ENCODE results near the gene SNHG17. TPM values are rescaled to one million over a fixed set of nuclear protein-coding genes. Genes with fewer than 3 reads are reported as not detected.

The SNHG17 gene
- total and polyA plus RNA-seq, 2 of the 4 experiments (the other 2 are of a cell fraction) = 5.4 to 38.2 TPM

DNA sequence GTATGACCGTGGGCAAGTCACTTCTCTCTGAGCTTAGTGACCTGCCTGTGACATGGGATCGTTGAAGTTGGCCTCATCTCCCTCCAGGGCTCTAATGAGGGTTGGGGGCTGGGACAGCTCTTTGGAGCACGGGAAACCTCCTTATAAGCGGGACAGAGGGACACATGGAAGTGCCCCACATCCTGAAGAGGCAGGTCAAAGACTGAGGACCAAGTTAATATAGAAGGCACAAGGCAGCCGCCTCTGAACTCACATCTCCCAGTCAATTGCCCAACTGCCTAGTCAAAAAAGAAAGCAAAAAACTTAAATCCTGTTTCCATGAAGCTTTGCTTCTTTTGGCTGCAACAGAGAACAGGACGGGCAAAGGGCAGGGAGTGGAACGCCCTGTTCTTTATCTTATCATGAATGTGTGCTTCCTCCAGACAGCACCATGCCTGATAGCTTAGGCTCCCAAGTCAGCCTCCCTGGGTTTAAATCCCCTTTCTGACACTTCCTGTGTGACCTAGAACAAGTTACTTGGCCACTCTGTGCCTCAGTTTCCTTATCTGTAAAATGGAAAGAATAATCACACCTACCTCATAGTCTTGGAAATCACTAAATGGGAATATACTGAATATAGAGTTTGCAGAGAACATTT, 61.8 kb downstream of the SNHG17 start:
- no TSS peak for BruUV-seq (replicated peaks)
- no peak overlapping the region for H3K4me2 ChIP-seq (ENCODE audit: low read depth, low read length)
- no peak overlapping the region for H3K18ac ChIP-seq (ENCODE audit: low read depth, low read length)
- no peak overlapping the region for H2BK15ac ChIP-seq (ENCODE audit: low read depth, low read length)
- DNase-seq (no peak), ATAC-seq (ENCODE audit: low read depth) (no peak)
- peaks cover 48% of the 10 kb centered on the region for H3K27me3 ChIP-seq (ENCODE audit: control insufficient read depth, insufficient read depth, low read length)
- H2AK5ac ChIP-seq (ENCODE audit: low read depth, low read length) = no peak overlapping the region
- no peak overlapping the region for H3K56ac ChIP-seq (ENCODE audit: extremely low read depth, insufficient read depth, low read length)
- no peak overlapping the region for H3K14ac ChIP-seq (replicated peaks; ENCODE audit: low read depth, low read length)
- no peaks in the 10 kb centered on the region for H3K36me3 ChIP-seq (ENCODE audit: control insufficient read depth, insufficient read depth, low read length)
- H2BK120ac ChIP-seq (ENCODE audit: low read depth, low read length) = no peak overlapping the region
- no peaks in the 10 kb centered on the region for H4K20me1 ChIP-seq (ENCODE audit: insufficient read depth, low read length)
- H3K4me3 ChIP-seq (ENCODE audit: insufficient read depth, low read depth, low read length) = no peak overlapping the region
- no peaks in the 10 kb centered on the region for H3K9me1 ChIP-seq (ENCODE audit: insufficient read depth, low read length)
- no peak overlapping the region for H2AK9ac ChIP-seq (replicated peaks; ENCODE audit: low read depth, low read length, poor library complexity)
- no peak overlapping the region for H3K27ac ChIP-seq (ENCODE audit: insufficient read depth, low read length)
- H2BK20ac ChIP-seq (ENCODE audit: low read depth, low read length) = no peak overlapping the region
- H3K79me1 ChIP-seq (ENCODE audit: low read depth in 1 of 2, low read length in 2 of 2) = no peaks in the 10 kb centered on the region
- dilution Hi-C loops (cut with HindIII; ENCODE audit: low sequenced_read_pairs, unreplicated experiment) = no loop called here
- ChIA-PET CTCF (interaction anchor here (0.5 to 0.9 kb wide), 2 partner anchors 10 to 619 kb away, joined by 3 to 5 read pairs; no protein-coding TSS in a partner anchor), POLR2A (ENCODE audit: unreplicated experiment) (no interaction called here)
- TF ChIP-seq POLR2A (IDR thresholded peaks at IDR 0.05; ENCODE audit: low read depth, low read length) (no peak), MXI1 (IDR thresholded peaks at IDR 0.05; ENCODE audit: borderline replicate concordance, low read depth, low read length) (no peak), RAD21 (IDR thresholded peaks at IDR 0.05; ENCODE audit: low read length) (no peak), MAFK (IDR thresholded peaks at IDR 0.05; ENCODE audit: low read depth, low read length) (no peak), BHLHE40 (IDR thresholded peaks at IDR 0.05; ENCODE audit: low read depth, low read length) (no peak), RFX5 (IDR thresholded peaks at IDR 0.05; ENCODE audit: low read depth, low read length) (no peak), SMC3 (IDR thresholded peaks at IDR 0.05; ENCODE audit: low read depth, low read length) (no peak), CHD1 (IDR thresholded peaks at IDR 0.05; ENCODE audit: low read depth, low read length) (no peak), RCOR1 (IDR thresholded peaks at IDR 0.05; ENCODE audit: insufficient replicate concordance, low read length) (no peak)
- TF ChIP-seq, protein P1, sequence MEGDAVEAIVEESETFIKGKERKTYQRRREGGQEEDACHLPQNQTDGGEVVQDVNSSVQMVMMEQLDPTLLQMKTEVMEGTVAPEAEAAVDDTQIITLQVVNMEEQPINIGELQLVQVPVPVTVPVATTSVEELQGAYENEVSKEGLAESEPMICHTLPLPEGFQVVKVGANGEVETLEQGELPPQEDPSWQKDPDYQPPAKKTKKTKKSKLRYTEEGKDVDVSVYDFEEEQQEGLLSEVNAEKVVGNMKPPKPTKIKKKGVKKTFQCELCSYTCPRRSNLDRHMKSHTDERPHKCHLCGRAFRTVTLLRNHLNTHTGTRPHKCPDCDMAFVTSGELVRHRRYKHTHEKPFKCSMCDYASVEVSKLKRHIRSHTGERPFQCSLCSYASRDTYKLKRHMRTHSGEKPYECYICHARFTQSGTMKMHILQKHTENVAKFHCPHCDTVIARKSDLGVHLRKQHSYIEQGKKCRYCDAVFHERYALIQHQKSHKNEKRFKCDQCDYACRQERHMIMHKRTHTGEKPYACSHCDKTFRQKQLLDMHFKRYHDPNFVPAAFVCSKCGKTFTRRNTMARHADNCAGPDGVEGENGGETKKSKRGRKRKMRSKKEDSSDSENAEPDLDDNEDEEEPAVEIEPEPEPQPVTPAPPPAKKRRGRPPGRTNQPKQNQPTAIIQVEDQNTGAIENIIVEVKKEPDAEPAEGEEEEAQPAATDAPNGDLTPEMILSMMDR (conservative IDR thresholded peaks at IDR 0.05; ENCODE audit: low read depth, low read length) = no peak
- intact Hi-C loops (cut with micrococcal nuclease) = no loop called here
- no peak overlapping the region for H3K4ac ChIP-seq (ENCODE audit: low read depth, low read length)
- H2AFZ ChIP-seq (replicated peaks; ENCODE audit: low read length, poor library complexity) = no peak overlapping the region
- in situ Hi-C loops (cut with MboI; ENCODE audit: low sequenced_read_pairs) = no loop called here
- no peak overlapping the region for H3K23ac ChIP-seq (ENCODE audit: low read depth, low read length)
- H4K5ac ChIP-seq (ENCODE audit: low read depth, low read length) = no peak overlapping the region
- H4K8ac ChIP-seq (ENCODE audit: low read depth in 2 of 2, low read length in 2 of 2) = no peak overlapping the region
- no peak overlapping the region for H3K9ac ChIP-seq (ENCODE audit: low read depth, low read length)
- no peak overlapping the region for H2BK5ac ChIP-seq (ENCODE audit: low read depth, low read length, poor library complexity, severe bottlenecking)
- no peaks in the 10 kb centered on the region for H3K4me1 ChIP-seq (ENCODE audit: control insufficient read depth, insufficient read depth, low read length)
- no peak overlapping the region for H4K91ac ChIP-seq (ENCODE audit: insufficient read depth, low read depth, low read length)
- no peaks in the 10 kb centered on the region for H3K9me3 ChIP-seq (ENCODE audit: control insufficient read depth, insufficient read depth, low read length)
- 0% methylated on average over 1 of the region's 7 CpGs; no CpG with 5 or more reads in 1 of the 2 experiments for WGBS, 2 experiments (ENCODE audit: extremely low coverage in 2 of 2, insufficient read length in 1 of 2)
